ENCODE measurements around the gene PHACTR1. TPM values are rescaled to one million over a fixed set of nuclear protein-coding genes. Genes with fewer than 3 reads are reported as not detected.

Gene PHACTR1
- total and polyA plus RNA-seq, 9 of the 15 experiments (the other 6 are each of a cell fraction or from before 2014, with no cell fraction given) = 11.5 to 32.6 (median 22.0) TPM

GRCh38 chr6:12791371-12791770 lies 74.8 kb downstream of the PHACTR1 start (continued):
- TF ChIP-seq E2F5 (CRISPR knock-in tag; IDR thresholded peaks at IDR 0.05) (no peak), ZNF699 (CRISPR knock-in tag; IDR thresholded peaks at IDR 0.05; ENCODE audit: insufficient replicate concordance) (no peak), HES1 (IDR thresholded peaks at IDR 0.05; ENCODE audit: low read depth) (no peak), ZNF583 (CRISPR knock-in tag; IDR thresholded peaks at IDR 0.05) (no peak)
- TF ChIP-seq, protein P1, sequence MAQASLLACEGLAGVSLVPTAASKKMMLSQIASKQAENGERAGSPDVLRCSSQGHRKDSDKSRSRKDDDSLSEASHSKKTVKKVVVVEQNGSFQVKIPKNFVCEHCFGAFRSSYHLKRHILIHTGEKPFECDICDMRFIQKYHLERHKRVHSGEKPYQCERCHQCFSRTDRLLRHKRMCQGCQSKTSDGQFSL (CRISPR knock-in tag; IDR thresholded peaks at IDR 0.05) = no peak
- TF ChIP-seq, protein P1 (tag; IDR thresholded peaks at IDR 0.05) = no peak

DNA sequence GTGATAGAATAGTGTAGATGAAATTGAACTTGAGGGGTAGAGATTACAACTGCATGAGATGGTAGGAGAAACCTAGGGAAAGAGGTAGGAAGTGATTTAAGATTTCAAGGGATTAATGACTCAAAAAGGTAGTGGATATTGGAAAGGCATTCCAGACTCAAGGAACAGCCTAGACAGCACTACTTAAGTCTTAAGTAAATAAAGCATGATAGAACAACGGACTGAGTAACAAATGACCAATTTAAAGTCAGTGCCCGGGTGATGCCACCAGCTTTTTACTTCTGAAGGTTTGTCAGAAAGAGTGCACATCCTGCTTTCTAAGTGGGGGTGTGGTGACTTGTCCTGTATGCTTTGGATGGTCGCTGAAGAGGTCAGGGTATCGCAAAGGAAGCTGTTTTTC lies 81.8 kb downstream of the PHACTR1 start:
- Histone ChIP-seq H3K27ac (ENCODE audit: extremely low read depth, low read depth, low read length) (no peak overlapping the region), H3K4me3 (no peak overlapping the region), H3K9ac (ENCODE audit: insufficient read depth in 1 of 2, low read depth in 2 of 2, low read length in 2 of 2) (no peak overlapping the region), H3K9me1 (ENCODE audit: control insufficient read depth, insufficient read depth, low read length) (no peaks in the 10 kb centered on the region), H3K4me2 (ENCODE audit: insufficient read depth, low read length) (no peak overlapping the region), H3K9me3 (replicated peaks; ENCODE audit: control insufficient read depth, insufficient read depth, low read depth, low read length) (no peaks in the 10 kb centered on the region), H2AFZ (ENCODE audit: low read depth, low read length) (no peak overlapping the region), H3K79me2 (ENCODE audit: control insufficient read depth, insufficient read depth, low read length) (no peaks in the 10 kb centered on the region), H3K4me1 (replicated peaks in 1 of 2; ENCODE audit: control insufficient read depth in 2 of 2, insufficient read depth in 2 of 2, low read length in 2 of 2) (no peaks in the 10 kb centered on the region), H3K36me3 (ENCODE audit: control insufficient read depth, insufficient read depth, low read length) (no peaks in the 10 kb centered on the region), H4K20me1 (replicated peaks; ENCODE audit: control insufficient read depth, insufficient read depth, low read length) (no peaks in the 10 kb centered on the region), H3K27me3 (ENCODE audit: control insufficient read depth in 2 of 2, insufficient read depth in 2 of 2, low read length in 2 of 2) (no peaks in the 10 kb centered on the region)
- POLR2A ChIA-PET = no interaction called here
- no peak for ATAC-seq
- intact Hi-C loops (cut with micrococcal nuclease) (no loop called here), in situ Hi-C loops (cut with MboI) (no loop called here)
- CTCF ChIA-PET (ENCODE audit: low intra/inter-chr PET ratio) = no interaction called here
- no TSS peak for BruUV-seq (replicated peaks)
- no peak for FAIRE-seq
- 2% methylated on average over 4 of the region's 4 CpGs for WGBS (ENCODE audit: insufficient coverage, low coverage, missing lambda C conversion rate)
- DNase-seq (ENCODE audit: extremely low read depth in 1 of 4, low spot score in 3 of 4) = no peak
- TF ChIP-seq TFAM (CRISPR knock-in tag; conservative IDR thresholded peaks at IDR 0.05) = no peak
- TF ChIP-seq ERF (CRISPR knock-in tag; IDR thresholded peaks at IDR 0.05) = no peak
- TF ChIP-seq, protein P1 (CRISPR knock-in tag; IDR thresholded peaks at IDR 0.05) = no peak
- TF ChIP-seq, protein P1 (tag; IDR thresholded peaks at IDR 0.05) = no peak
- TF ChIP-seq PHF21A (IDR thresholded peaks at IDR 0.05; ENCODE audit: borderline replicate concordance, low read depth) = no peak
- TF ChIP-seq ZNF695 (CRISPR knock-in tag; IDR thresholded peaks at IDR 0.05) = no peak
- TF ChIP-seq ATF7 (IDR thresholded peaks at IDR 0.05) = no peak
- no peak for TF ChIP-seq ESRRB (CRISPR knock-in tag; IDR thresholded peaks at IDR 0.05; ENCODE audit: borderline replicate concordance)
- no peak for TF ChIP-seq ZNF274 (IDR thresholded peaks at IDR 0.05; ENCODE audit: borderline replicate concordance, low read depth, low read length)
- no peak for TF ChIP-seq ZNF449 (CRISPR knock-in tag; IDR thresholded peaks at IDR 0.05)
